Kidney epithelial cell (primary cell): ENCODE results near the gene NXF3. TPM values are rescaled to one million over a fixed set of nuclear protein-coding genes. Genes with fewer than 3 reads are reported as not detected.

Experiments
- DNase-seq: peaks from one replicate; pipeline ENCODE4 v3.0.0-alpha.2; 2010; ENCODE audit warnings: low read depth
- H3K27me3 ChIP-seq: 2 replicates; pipeline ENCODE4 v1.6.0; 2011; ENCODE audit warnings: low read length; ENCODE audit not compliant: control insufficient read depth, insufficient read depth
- H3K36me3 ChIP-seq: 2 replicates; pipeline ENCODE4 v1.5.1; 2011; ENCODE audit warnings: low read length; ENCODE audit not compliant: control insufficient read depth, insufficient read depth
- H3K4me3 ChIP-seq: 2 replicates; pipeline ENCODE4 v1.5.1; 2011; ENCODE audit warnings: low read depth, mild to moderate bottlenecking, control low read depth, low read length
- CTCF ChIP-seq: IDR thresholded peaks from 2 replicates; pipeline ENCODE4 v1.5.1; 2011; ENCODE audit warnings: mild to moderate bottlenecking, moderate library complexity, low read length, control low read depth, inconsistent platforms; ENCODE audit not compliant: insufficient read depth, poor library complexity, severe bottlenecking
- total RNA-seq: library from RNA; depleted of rRNA; stranded (reverse); fragments of >200 nt; gene quantifications from 2 replicates; pipeline ENCODE4 v1.2.3, GENCODE V29; 2015

NXF3 gene
- total RNA-seq, 1 donor from 2014 or later = not detected

DNA sequence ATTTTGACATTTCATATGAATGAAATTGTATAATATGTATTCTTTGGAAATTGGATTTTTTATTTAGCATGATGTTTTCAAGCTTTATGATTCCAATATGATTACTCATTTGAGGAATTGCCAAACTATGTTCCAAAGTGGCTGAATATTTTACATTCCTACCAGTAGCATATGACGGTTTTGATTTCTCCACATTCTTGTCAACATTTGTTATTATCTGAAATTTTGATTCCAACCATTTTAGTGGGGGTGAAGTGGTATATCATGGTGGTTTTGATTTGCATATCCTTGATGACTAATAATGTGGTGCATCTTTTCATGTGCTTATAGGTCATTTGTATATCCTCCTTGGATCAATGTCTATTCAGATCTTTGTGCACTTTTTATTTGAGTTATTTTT lies 26.3 kb downstream of the NXF3 start:
- peaks cover 4% of the 10 kb centered on the region for H3K27me3 ChIP-seq
- H3K4me3 ChIP-seq = no peak overlapping the region
- no peak for DNase-seq
- no peak for TF ChIP-seq CTCF
- no peaks in the 10 kb centered on the region for H3K36me3 ChIP-seq

DNA sequence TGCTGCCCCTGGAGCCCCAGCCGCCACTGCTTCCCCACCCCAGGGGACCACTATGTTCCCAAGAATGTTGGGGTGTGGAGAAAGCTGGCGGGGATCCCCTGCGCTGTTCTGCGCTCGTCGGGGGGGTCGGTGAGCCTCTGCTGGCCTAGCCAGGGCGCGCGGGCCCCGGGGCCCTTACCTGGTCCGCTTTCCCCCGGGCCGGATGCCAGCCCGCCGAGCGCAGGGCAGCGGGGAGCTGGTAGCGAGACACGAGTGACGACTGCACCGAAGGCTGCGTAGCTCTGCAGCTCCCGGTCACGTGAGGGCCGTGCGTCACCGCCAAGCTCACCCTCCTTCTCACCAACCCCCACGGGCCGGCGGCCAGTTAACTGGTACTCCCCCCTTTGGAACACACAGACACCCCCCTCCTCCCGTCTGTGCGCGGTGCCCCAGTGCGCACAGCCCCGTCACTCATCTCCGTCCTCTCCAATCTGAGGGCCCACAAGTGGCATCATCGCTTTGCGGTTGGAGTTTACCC lies 29.0 kb downstream of the NXF3 start, which contains the start of gene BEX1:
BEX1 (minus strand) TSS at position 254 of the 517 bp plus-strand sequence. CDS start 897 bp downstream, outside the sequence.
- TF ChIP-seq CTCF = no peak
- no peak for DNase-seq
- peaks cover 4% of the 10 kb centered on the region for H3K27me3 ChIP-seq
- peak within 1 kb of the TSS; percentile 31 for H3K4me3 ChIP-seq
- H3K36me3 ChIP-seq = no peaks in the 10 kb centered on the region

GRCh38 chrX:103063191-103063845 lies 29.6 kb downstream of the NXF3 start:
- peak overlapping the region; percentile 31 for H3K4me3 ChIP-seq
- peaks cover 4% of the 10 kb centered on the region for H3K27me3 ChIP-seq
- DNase-seq = no peak
- no peaks in the 10 kb centered on the region for H3K36me3 ChIP-seq
- peak; percentile 3 for TF ChIP-seq CTCF

DNA sequence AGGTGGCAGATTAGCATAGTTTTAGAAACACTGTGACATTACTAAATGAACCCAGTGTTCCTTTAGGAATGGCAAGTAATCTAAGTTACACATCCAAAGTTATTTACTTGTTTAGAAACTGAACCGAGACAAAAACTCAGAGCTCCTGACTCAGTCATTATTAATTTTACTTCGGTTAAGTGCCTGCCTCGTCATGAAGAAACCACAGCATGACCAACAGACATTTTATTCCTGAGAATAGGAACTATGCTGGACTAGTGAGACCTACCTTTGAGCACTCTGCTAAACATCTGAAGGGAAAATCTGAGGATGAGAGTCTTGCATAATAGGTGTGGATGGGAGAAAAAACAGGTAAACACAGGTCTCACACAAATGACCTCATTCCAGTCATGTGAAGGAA lies 31.5 kb downstream of the NXF3 start:
- Histone ChIP-seq H3K4me3 (no peak overlapping the region), H3K27me3 (peaks cover 4% of the 10 kb centered on the region), H3K36me3 (no peaks in the 10 kb centered on the region)
- no peak for TF ChIP-seq CTCF
- DNase-seq = no peak

DNA sequence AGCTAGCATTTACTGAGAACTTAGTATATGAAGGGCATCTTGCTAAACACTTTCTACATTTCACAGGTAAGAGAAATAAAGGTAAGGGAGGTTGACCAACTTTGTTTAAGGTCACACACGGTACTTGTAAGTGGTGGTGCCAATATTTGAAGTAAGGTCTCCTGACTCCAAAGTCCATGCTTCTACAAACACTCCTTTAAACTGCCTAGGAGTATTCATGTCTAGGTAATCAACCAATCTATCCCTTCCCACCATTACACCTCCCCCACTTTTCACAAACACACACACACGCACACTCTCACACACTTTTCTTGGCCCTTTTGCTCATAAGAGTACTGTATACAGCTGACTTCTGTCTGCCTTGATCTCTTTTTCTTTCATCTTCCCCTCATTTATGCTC lies 36.0 kb downstream of the NXF3 start:
- Histone ChIP-seq H3K27me3 (no peaks in the 10 kb centered on the region), H3K4me3 (no peak overlapping the region), H3K36me3 (no peaks in the 10 kb centered on the region)
- TF ChIP-seq CTCF = no peak
- DNase-seq = no peak

- no peaks in the 10 kb centered on the region for H3K27me3 ChIP-seq
- DNase-seq = no peak
- H3K4me3 ChIP-seq = no peak overlapping the region
- no peaks in the 10 kb centered on the region for H3K36me3 ChIP-seq
- TF ChIP-seq CTCF = no peak
These were observed 40.3 kb downstream of the NXF3 start for GRCh38 chrX:103052625-103053024.
